Mammary epithelial cell (primary cell): ENCODE measurements around the gene KCNMA1.

ENCODE experiments used
- CTCF ChIP-seq, 2 donors: IDR thresholded peaks in 1 of 2; conservative IDR thresholded peaks in 1 of 2; 2 replicates each; pipeline ENCODE4 v1.5.1; 2011 to 2012; ENCODE audit warnings: inconsistent platforms in 2 of 2, low read length in 2 of 2, mild to moderate bottlenecking in 2 of 2, control low read depth in 1 of 2, low read depth in 1 of 2; ENCODE audit not compliant: insufficient read depth in 1 of 2; ENCODE audit errors: extremely low read depth in 1 of 2
- EZH2 ChIP-seq: IDR thresholded peaks from 2 replicates; pipeline ENCODE4 v1.6.1; 2012; ENCODE audit warnings: low read length, inconsistent platforms, borderline replicate concordance

- TF ChIP-seq CTCF (conservative IDR thresholded peaks at IDR 0.05 in 1 of 2, IDR thresholded peaks at IDR 0.05 in 1 of 2; ENCODE audit: extremely low read depth in 1 of 2, insufficient read depth in 1 of 2, low read depth in 1 of 2, low read length in 2 of 2) (no peak), EZH2 (no peak)
These were observed 599.2 kb downstream of the KCNMA1 start for GRCh38 chr10:77038407-77038806.
